ENCODE measurements around the gene METTL26.

METTL26 gene

GRCh38 chr16:629185-629832, 6.8 kb downstream of the METTL26 start:
- no peak overlapping the region for H3K4me3 ChIP-seq (ENCODE audit: low read depth, low read length)
- DNase-seq (ENCODE audit: low read depth): no peak

GRCh38 chr16:628321-629061, 7.6 kb downstream of the METTL26 start:
- DNase-seq (ENCODE audit: low read depth): no peak
- H3K4me3 ChIP-seq (ENCODE audit: low read depth, low read length): no peak overlapping the region

GRCh38 chr16:627454-628239, 8.5 kb downstream of the METTL26 start:
- no peak for DNase-seq (ENCODE audit: low read depth)
- no peak overlapping the region for H3K4me3 ChIP-seq (ENCODE audit: low read depth, low read length)

- peak; percentile 85 for DNase-seq (ENCODE audit: low read depth)
- no peak overlapping the region for H3K4me3 ChIP-seq (ENCODE audit: low read depth, low read length)
Measured at GRCh38 chr16:626787-627453, 9.2 kb downstream of the METTL26 start.

- no peak for DNase-seq (ENCODE audit: low read depth)
- H3K4me3 ChIP-seq (ENCODE audit: low read depth, low read length): no peak overlapping the region
Measured at GRCh38 chr16:625977-626765, 9.9 kb downstream of the METTL26 start.

- DNase-seq (ENCODE audit: low read depth): no peak
- H3K4me3 ChIP-seq (ENCODE audit: low read depth, low read length): no peak overlapping the region
Measured at GRCh38 chr16:625117-625976, 10.8 kb downstream of the METTL26 start.

GRCh38 chr16:624526-625070, 11.5 kb downstream of the METTL26 start:
- H3K4me3 ChIP-seq (ENCODE audit: low read depth, low read length): no peak overlapping the region
- DNase-seq (ENCODE audit: low read depth): no peak

GRCh38 chr16:622920-623280, 13.2 kb downstream of the METTL26 start:
- no peak overlapping the region for H3K4me3 ChIP-seq (ENCODE audit: low read depth, low read length)
- no peak for DNase-seq (ENCODE audit: low read depth)

GRCh38 chr16:621526-622105, 14.5 kb downstream of the METTL26 start:
- no peak for DNase-seq (ENCODE audit: low read depth)
- no peak overlapping the region for H3K4me3 ChIP-seq (ENCODE audit: low read depth, low read length)

- no peak for DNase-seq (ENCODE audit: low read depth)
- no peak overlapping the region for H3K4me3 ChIP-seq (ENCODE audit: low read depth, low read length)
Measured at GRCh38 chr16:620700-621525, 15.2 kb downstream of the METTL26 start.

GRCh38 chr16:619476-620100, 16.5 kb downstream of the METTL26 start:
- H3K4me3 ChIP-seq (ENCODE audit: low read depth, low read length): no peak overlapping the region
- no peak for DNase-seq (ENCODE audit: low read depth)

GRCh38 chr16:617855-618254, 18.2 kb downstream of the METTL26 start:
- H3K4me3 ChIP-seq (ENCODE audit: low read depth, low read length): no peak overlapping the region
- no peak for DNase-seq (ENCODE audit: low read depth)

- H3K4me3 ChIP-seq (ENCODE audit: low read depth, low read length): no peak overlapping the region
- no peak for DNase-seq (ENCODE audit: low read depth)
Measured at GRCh38 chr16:616733-617586, 19.1 kb downstream of the METTL26 start.

GRCh38 chr16:615122-615521, 21.0 kb downstream of the METTL26 start:
- DNase-seq (ENCODE audit: low read depth): no peak
- no peak overlapping the region for H3K4me3 ChIP-seq (ENCODE audit: low read depth, low read length)

GRCh38 chr16:610513-611381, 25.4 kb downstream of the METTL26 start:
- DNase-seq (ENCODE audit: low read depth): no peak
- H3K4me3 ChIP-seq (ENCODE audit: low read depth, low read length): no peak overlapping the region
